ENCODE results near the gene METTL16. TPM values are rescaled to one million over a fixed set of nuclear protein-coding genes. Genes with fewer than 3 reads are reported as not detected.

The METTL16 gene
- polyA plus RNA-seq, 1 of the 3 experiments (the other 2 are of a cell fraction) = 8.1 TPM

GRCh38 chr17:2427215-2427614, 84.5 kb downstream of the METTL16 start:
- Histone ChIP-seq H3K27me3 (ENCODE audit: insufficient read depth) (no peaks in the 10 kb centered on the region), H3K9me3 (no peaks in the 10 kb centered on the region), H3K27ac (ENCODE audit: low read depth in 2 of 2, low read length in 1 of 2) (no peak overlapping the region), H3K9ac (no peak overlapping the region), H3K9me2 (no peaks in the 10 kb centered on the region), H3K4me2 (no peak overlapping the region), H3K36me3 (replicated peaks in 1 of 2; ENCODE audit: control insufficient read depth in 1 of 2, insufficient read depth in 2 of 2, low read length in 1 of 2) (peaks cover 0 to 11% of the 10 kb centered on the region in 2 experiments), H3F3A (replicated peaks; ENCODE audit: insufficient read depth) (no peaks in the 10 kb centered on the region), H4K20me1 (ENCODE audit: insufficient read depth) (no peaks in the 10 kb centered on the region), H3K79me2 (ENCODE audit: insufficient read depth) (no peaks in the 10 kb centered on the region; the same call in 1 of the 2 replicates), H3K4me1 (ENCODE audit: control insufficient read depth in 1 of 2, insufficient read depth in 2 of 2, low read depth in 1 of 2, low read length in 1 of 2) (no peaks in the 10 kb centered on the region), H2AFZ (ENCODE audit: low read depth) (no peak overlapping the region), H3K4me3 (ENCODE audit: low read depth in 2 of 2, low read length in 1 of 2) (no peak overlapping the region)
- TF ChIP-seq FOXM1 (IDR thresholded peaks at IDR 0.05; ENCODE audit: low read depth) (no peak), EZH2phosphoT487 (IDR thresholded peaks at IDR 0.05; ENCODE audit: borderline replicate concordance, low read depth) (no peak), RAD21 (IDR thresholded peaks at IDR 0.05; ENCODE audit: low read length) (no peak), ELF1 (IDR thresholded peaks at IDR 0.05) (no peak), TAF1 (IDR thresholded peaks at IDR 0.05; ENCODE audit: borderline replicate concordance, low read depth, low read length) (no peak), RFX5 (IDR thresholded peaks at IDR 0.05; ENCODE audit: low read length) (no peak), RXRA (IDR thresholded peaks at IDR 0.05; ENCODE audit: borderline replicate concordance, low read depth) (no peak), CHD2 (IDR thresholded peaks at IDR 0.05; ENCODE audit: low read length, partially characterized antibody) (no peak), FOXJ3 (CRISPR knock-in tag; IDR thresholded peaks at IDR 0.05) (no peak), NFIC (IDR thresholded peaks at IDR 0.05; ENCODE audit: borderline replicate concordance) (no peak), NRF1 (IDR thresholded peaks at IDR 0.05; ENCODE audit: low read depth, low read length) (no peak), TCF12 (IDR thresholded peaks at IDR 0.05) (no peak), MAX (IDR thresholded peaks at IDR 0.05; ENCODE audit: low read depth) (no peak), SMC3 (IDR thresholded peaks at IDR 0.05; ENCODE audit: low read depth, low read length) (no peak), GATA2 (CRISPR knock-in tag; IDR thresholded peaks at IDR 0.05) (no peak)
- TF ChIP-seq, protein P1, sequence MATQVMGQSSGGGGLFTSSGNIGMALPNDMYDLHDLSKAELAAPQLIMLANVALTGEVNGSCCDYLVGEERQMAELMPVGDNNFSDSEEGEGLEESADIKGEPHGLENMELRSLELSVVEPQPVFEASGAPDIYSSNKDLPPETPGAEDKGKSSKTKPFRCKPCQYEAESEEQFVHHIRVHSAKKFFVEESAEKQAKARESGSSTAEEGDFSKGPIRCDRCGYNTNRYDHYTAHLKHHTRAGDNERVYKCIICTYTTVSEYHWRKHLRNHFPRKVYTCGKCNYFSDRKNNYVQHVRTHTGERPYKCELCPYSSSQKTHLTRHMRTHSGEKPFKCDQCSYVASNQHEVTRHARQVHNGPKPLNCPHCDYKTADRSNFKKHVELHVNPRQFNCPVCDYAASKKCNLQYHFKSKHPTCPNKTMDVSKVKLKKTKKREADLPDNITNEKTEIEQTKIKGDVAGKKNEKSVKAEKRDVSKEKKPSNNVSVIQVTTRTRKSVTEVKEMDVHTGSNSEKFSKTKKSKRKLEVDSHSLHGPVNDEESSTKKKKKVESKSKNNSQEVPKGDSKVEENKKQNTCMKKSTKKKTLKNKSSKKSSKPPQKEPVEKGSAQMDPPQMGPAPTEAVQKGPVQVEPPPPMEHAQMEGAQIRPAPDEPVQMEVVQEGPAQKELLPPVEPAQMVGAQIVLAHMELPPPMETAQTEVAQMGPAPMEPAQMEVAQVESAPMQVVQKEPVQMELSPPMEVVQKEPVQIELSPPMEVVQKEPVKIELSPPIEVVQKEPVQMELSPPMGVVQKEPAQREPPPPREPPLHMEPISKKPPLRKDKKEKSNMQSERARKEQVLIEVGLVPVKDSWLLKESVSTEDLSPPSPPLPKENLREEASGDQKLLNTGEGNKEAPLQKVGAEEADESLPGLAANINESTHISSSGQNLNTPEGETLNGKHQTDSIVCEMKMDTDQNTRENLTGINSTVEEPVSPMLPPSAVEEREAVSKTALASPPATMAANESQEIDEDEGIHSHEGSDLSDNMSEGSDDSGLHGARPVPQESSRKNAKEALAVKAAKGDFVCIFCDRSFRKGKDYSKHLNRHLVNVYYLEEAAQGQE (IDR thresholded peaks at IDR 0.05; ENCODE audit: low read depth, low read length) = no peak
- TF ChIP-seq, protein P2, sequence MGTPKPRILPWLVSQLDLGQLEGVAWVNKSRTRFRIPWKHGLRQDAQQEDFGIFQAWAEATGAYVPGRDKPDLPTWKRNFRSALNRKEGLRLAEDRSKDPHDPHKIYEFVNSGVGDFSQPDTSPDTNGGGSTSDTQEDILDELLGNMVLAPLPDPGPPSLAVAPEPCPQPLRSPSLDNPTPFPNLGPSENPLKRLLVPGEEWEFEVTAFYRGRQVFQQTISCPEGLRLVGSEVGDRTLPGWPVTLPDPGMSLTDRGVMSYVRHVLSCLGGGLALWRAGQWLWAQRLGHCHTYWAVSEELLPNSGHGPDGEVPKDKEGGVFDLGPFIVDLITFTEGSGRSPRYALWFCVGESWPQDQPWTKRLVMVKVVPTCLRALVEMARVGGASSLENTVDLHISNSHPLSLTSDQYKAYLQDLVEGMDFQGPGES (IDR thresholded peaks at IDR 0.05; ENCODE audit: low read depth, low read length) = no peak
- ChIA-PET POLR2A (no interaction called here), CTCF (interaction anchor here (0.9 to 4.3 kb wide), 4 partner anchors 11 to 45 kb away, joined by 3 to 38 read pairs (median 3); no protein-coding TSS in a partner anchor)
- WGBS (ENCODE audit: low lambda C conversion rate) = 72% methylated on average over 2 of the region's 2 CpGs
- no peak for DNase-seq

All from SK-N-SH (cell line).